GM21367 (cell line): Measurements from ENCODE around the gene CHRM4.

ENCODE experiments used
- ATAC-seq: cut with Tn5 transposase; IDR thresholded peaks from one replicate; pipeline ENCODE4 v1.9.1; 2021; ENCODE audit not compliant: unreplicated experiment

Gene CHRM4

GRCh38 chr11:46369458-46370152 is 22.0 kb downstream of the CHRM4 start:
- ATAC-seq, result no peak

- ATAC-seq, result no peak
These were observed 23.7 kb downstream of the CHRM4 start for GRCh38 chr11:46367916-46368267.

DNA sequence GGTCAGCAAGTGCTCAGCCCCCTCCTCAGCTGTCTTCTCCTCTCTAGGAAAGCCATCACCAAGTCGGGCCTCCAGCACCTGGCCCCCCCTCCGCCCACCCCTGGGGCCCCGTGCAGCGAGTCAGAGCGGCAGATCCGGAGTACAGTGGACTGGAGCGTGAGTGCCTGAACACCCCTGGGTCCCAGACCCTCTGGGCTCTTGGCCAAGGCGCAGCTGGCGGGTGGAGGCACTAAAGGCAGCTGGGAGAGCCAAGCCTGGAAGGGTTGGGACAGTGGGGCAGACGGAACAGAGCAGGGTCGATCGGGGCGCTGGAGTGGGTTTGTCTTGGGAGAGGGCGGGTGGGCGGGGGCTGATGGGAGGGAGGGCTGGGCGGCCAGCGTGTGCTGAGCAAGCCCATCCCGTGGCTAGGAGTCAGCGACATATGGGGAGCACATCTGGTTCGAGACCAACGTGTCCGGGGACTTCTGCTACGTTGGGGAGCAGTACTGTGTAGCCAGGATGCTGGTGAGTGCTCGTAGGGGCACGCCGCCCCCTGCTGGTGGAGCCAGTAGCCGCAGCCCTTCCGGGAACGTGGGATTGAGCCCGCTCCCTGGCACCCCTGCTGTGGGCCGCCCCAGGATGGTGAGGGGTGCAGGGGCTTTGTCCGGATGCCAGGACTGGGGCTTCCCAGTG is 24.2 kb downstream of the CHRM4 start:
- no peak for ATAC-seq

DNA sequence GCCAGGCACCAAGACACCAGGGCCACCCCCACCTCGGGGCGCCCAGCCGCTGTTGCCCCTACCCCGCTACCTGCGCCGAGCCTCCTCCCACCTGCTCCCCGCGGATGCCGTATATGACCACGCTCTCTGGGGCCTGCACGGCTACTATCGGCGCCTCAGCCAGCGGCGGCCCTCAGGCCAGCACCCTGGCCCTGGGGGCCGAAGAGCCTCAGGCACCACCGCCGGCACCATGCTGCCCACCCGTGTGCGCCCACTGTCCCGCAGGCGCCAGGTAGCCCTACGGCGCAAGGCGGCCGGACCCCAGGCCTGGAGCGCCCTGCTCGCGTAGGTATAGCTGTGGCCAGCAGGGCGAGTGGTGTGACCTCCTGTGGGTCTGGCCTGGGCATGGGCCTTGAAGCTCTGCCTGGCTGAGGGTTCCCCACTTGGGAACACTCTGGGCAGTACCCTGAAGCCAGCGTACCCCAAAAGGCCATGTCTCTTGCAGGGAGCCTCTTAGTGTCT is 24.9 kb downstream of the CHRM4 start:
- no peak for ATAC-seq

- no peak for ATAC-seq
These were observed 25.3 kb downstream of the CHRM4 start for GRCh38 chr11:46366260-46366659.

DNA sequence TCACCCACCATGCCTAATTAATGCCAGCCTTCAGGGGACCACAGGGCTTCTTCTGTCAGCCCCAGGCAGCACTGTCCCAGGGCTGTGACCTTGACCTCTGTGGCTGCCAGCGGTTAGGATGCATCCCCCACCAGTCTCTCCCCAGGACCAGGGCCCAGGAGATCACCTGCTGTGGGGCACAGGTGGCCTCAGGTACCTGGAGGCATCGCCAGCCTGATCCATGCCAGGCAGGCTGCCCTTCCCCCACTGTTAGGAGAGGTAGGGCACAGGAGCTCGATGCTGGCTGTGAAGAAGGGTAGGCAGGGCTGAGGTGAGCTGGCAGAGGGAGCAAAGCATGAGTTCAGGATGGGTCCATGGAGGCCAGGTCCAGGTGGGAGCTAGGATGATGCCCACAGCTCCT is 26.8 kb downstream of the CHRM4 start:
- no peak for ATAC-seq

DNA sequence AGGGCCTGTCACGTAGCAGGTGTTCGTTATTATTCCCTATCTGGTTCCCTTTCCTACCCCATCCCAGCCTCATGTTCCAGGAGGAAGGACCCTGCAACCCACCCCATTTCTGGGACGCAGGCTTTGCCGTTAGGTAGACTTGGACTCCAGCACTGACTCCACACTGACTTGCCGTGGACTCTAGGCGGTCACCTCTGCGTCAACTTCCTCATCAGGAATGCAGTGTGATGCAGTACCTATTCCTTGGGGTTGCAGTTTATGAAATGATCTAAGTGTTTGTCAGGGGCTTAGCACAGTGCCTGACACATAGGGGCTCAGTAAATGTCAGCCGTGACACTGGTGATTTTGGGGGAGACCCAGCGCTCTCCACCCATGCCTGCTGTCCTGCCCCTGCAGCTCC is 27.5 kb downstream of the CHRM4 start:
- ATAC-seq, result no peak

DNA sequence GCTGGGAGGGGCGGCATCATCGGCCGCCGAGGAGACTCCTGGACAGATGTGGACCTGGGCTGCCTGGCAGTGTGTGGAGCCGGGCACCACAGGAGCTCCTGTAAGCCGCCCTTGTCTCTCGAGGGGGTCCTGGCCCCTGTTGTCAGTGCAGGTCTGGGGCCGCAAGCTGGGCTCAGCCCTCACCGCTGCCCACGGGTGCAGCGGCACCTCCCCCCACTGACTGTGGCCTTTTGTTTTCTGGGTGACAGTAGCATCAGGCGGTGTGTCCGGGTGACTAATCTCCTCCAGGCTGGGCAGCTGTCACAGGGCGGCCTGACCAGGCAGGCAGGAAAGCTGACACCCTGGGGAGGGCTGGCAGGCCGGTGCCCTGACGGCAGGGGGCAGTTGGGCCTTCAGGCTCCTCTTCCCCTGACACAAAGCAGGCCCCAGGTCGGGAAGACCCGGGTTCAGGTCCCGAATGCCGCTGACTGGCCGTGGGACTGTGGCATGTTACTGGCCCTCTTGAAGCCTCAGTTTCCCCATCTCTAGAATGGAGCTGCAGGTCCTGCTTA is 28.0 kb downstream of the CHRM4 start:
- no peak for ATAC-seq

- ATAC-seq, result no peak
These were observed 28.6 kb downstream of the CHRM4 start for GRCh38 chr11:46363031-46363407.

GRCh38 chr11:46362156-46363030 is 29.2 kb downstream of the CHRM4 start:
- ATAC-seq, result no peak

DNA sequence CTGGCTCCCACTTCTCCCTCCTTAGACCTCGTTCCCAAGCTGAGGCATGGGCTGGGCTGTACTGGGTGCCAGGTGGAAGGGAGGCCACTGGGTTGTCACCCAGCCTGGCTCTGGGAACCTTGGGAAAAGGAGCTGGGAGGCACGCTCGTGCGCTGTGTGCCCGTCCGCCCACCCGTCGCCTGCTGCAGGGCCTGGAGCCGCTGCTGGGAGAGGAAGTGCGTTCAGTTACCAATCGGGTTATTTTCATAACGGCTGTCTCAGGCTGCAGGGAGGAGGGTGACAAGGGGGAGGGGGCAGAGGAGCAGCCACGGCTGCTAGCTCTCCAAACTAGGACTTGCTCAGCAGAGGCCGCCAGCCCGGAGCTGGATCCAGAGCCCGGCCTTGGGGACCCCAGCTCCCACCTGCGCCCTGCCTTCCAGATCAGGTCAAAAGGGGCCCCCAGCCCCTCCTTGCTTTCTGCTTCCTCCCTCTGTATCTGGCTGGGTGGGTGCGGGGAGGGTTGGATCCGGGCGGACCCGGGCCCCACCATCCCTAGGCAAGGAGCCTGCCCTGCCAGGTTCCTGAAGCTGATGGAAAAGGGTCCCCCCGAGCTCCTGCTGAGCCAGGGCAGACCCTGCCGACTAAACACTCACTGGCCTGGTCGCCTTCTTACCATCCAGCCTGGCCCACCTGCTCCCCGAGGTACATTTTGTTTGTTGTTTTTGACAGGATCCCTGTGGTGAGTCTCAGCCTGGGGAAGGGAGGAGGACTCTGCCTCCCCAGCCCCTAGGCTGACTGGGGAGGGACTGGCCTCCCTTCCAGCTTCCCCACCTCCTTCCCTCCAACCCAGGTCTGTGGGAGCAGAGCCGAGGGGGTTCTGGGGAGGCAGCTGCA is 30.1 kb downstream of the CHRM4 start:
- ATAC-seq, result peak; percentile 85

- no peak for ATAC-seq
These were observed 30.7 kb downstream of the CHRM4 start for GRCh38 chr11:46360878-46361277.

DNA sequence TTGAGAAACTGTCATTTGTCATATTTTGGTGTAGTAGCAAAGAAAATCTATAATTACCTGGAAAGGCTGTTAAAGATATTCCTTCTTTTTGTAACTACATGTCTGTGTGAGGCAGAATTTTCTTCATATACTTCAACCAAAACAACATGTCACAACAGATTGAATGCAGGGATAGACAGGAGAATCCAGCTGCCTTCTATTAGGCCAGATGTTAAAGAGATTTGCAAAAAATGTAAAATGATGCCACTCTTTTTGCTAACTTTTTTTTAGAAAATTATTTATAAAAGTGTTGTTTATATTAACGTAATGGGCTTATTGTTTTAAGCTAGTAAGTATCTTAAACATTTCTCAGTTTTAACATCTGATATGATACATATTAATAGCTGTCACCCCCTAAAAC is 31.6 kb downstream of the CHRM4 start:
- no peak for ATAC-seq

GRCh38 chr11:46357483-46357936 is 34.1 kb downstream of the CHRM4 start:
- no peak for ATAC-seq

DNA sequence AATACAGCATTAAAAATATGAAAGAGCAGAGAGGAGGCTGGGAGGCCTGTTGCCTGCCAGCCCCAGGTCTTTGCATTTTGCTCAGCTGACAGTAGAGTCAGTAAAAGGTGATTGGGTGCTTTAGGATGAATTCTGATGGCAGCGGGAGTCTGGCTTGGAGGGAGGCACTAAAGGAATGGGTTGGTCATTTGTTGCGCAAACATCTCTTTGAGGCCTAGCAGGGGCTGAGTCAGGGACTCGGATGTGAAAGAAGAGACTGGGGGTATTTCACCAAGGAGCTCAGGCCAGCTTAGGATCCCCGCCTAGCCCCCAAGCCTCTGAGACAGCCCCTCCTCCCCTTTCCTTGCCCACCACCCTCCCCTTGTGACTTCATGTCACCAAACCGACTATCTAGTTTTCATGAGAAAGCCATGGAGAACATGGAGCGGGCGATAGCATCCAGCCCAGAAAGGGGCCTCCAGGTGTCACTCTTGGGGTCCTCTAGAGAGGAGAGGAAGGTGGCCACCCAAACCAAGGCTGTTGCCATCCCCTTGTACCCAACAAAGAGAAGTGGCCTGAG is 34.6 kb downstream of the CHRM4 start:
- ATAC-seq, result no peak

DNA sequence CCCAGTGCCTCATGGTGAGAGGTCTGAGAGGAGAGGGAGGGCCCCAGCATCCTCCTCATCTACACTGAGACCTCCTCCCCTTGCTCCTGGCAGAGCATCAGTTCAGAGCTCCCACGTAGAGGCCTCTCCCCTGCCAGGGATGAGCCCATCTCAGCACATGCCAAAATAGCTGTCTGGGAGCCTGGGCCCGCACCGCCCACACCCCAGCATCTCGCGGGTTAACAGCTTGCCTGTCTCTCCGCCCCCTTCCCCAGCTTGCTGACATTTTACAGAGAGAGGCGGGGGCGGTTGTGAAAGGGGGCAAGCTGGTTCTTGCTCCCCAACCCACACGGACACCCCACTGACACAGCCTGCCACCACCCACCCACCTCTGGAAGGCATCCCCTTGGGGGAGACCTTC is 37.9 kb downstream of the CHRM4 start:
- ATAC-seq, result no peak

DNA sequence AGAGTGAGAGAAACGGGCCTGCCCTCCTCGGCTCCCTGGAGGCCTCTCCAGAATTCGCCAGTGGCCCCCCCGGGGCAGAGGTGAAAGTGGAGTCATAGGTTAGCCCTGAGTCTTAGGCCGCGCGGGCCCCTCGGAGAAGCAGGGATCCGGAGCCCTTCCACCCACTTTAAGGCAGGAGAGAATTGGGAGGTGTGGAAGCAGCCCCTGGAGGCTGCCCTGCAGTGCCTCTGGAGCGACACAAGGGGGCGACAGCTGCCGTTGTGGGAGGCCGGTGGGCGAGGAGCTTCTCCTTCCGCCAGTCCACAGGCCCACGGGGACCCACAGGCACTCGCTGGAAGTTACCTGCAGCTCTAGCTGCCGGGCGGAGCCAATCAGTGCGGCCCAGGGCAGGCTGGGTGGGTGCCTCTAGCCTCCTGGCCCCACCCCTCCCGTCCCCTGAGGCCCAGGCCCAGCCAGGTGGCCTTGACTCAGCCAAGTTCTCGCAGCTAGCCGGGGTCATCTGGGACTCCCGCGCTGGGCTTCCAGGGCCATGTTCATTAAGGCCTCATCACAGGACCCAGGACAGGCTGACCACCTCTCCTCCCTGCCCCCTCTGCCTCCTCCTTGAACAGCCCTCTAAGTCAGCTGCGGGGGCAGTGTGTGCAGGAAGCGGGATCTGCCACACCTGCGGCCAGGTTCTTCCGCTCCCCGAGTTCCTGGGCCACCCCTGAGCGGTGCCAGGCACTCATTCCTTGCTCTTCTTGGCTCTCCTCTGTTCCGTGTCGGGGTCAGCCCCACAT is 39.3 kb downstream of the CHRM4 start:
- ATAC-seq, result no peak

DNA sequence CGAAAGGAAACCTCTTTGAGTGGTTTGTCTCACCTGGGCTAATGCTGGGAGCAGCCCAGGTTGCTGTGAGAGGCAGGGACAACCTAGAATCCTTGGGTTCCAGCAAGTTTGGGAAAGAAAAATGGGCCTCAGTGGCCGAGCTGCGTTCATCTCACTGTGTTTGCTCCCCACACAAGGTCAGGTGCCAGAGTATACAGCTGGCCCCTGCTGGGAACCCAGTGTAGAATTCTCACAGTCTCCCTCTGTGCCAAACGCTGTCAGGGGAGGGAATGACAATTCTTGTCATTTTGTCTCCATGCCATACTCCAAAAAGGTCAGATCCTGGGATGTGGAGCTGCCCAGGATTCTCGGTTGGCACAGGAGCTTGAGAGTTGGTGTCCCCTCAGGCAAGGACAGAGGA is 40.0 kb downstream of the CHRM4 start:
- ATAC-seq, result no peak

GRCh38 chr11:46351148-46351547 is 40.4 kb downstream of the CHRM4 start:
- no peak for ATAC-seq
